T1000 (cell line): Measurements from ENCODE around the gene RNLS.

Experiments used
- DNase-seq: peaks from one replicate; lab custom pipeline; 2025; ENCODE audit warnings: mixed read lengths; lab: John Stamatoyannopoulos, UW

Gene RNLS

GRCh38 chr10:88474884-88475844, 108.0 kb downstream of the RNLS start:
- no peak for DNase-seq

GRCh38 chr10:88473989-88474883, 108.9 kb downstream of the RNLS start:
- no peak for DNase-seq

GRCh38 chr10:88472540-88472939, 110.6 kb downstream of the RNLS start:
- DNase-seq = no peak

- no peak for DNase-seq
These were observed 111.2 kb downstream of the RNLS start for GRCh38 chr10:88471899-88472298.

- DNase-seq = no peak
These were observed 115.2 kb downstream of the RNLS start for GRCh38 chr10:88467835-88468485.

GRCh38 chr10:88466786-88467185, 116.3 kb downstream of the RNLS start:
- DNase-seq = no peak

GRCh38 chr10:88465765-88466164, 117.4 kb downstream of the RNLS start:
- DNase-seq = no peak

GRCh38 chr10:88463811-88464210, 119.3 kb downstream of the RNLS start:
- no peak for DNase-seq

GRCh38 chr10:88461426-88461825, 121.7 kb downstream of the RNLS start:
- no peak for DNase-seq

GRCh38 chr10:88459530-88459929, 123.6 kb downstream of the RNLS start:
- no peak for DNase-seq

- DNase-seq = no peak
These were observed 124.9 kb downstream of the RNLS start for GRCh38 chr10:88458209-88458608.

- DNase-seq = no peak
These were observed 125.5 kb downstream of the RNLS start for GRCh38 chr10:88457660-88458059.

- DNase-seq = no peak
These were observed 126.4 kb downstream of the RNLS start for GRCh38 chr10:88456730-88457129.

GRCh38 chr10:88455831-88456230, 127.3 kb downstream of the RNLS start:
- no peak for DNase-seq

- DNase-seq = no peak
These were observed 132.9 kb downstream of the RNLS start for GRCh38 chr10:88450201-88450600.

GRCh38 chr10:88442716-88443115, 140.4 kb downstream of the RNLS start:
- DNase-seq = no peak

- DNase-seq = no peak
These were observed 142.6 kb downstream of the RNLS start for GRCh38 chr10:88440541-88440940.

GRCh38 chr10:88439932-88440331, 143.2 kb downstream of the RNLS start:
- DNase-seq = no peak

GRCh38 chr10:88437411-88437810, 145.7 kb downstream of the RNLS start:
- DNase-seq = no peak

GRCh38 chr10:88433565-88434186, 149.4 kb downstream of the RNLS start:
- no peak for DNase-seq

- no peak for DNase-seq
These were observed 152.0 kb downstream of the RNLS start for GRCh38 chr10:88431103-88431502.

GRCh38 chr10:88428976-88429375, 154.1 kb downstream of the RNLS start:
- DNase-seq = no peak
